Esophagus squamous epithelium (tissue), 4 donors: ENCODE measurements around the gene GOLGA8A.

Experiments used
- POLR2A ChIP-seq, 4 donors: fragments of 450-650 bp; IDR thresholded peaks; one replicate each; pipeline ENCODE4 v1.6.1; 2017; ENCODE audit warnings: antibody characterized with exemption in 4 of 4, mild to moderate bottlenecking in 4 of 4, moderate library complexity in 3 of 4
- TF ChIP-seq, protein P1 (sequence below), 6 experiments: fragments of 450-650 bp in 4 of 6; fragments of 200-600 bp in 2 of 6; sonication (generic) in 2 of 6; IDR thresholded peaks; one replicate each; pipeline ENCODE4 v1.5.1; 2016 to 2019; ENCODE audit warnings: antibody characterized with exemption in 6 of 6, mild to moderate bottlenecking in 4 of 6, moderate library complexity in 4 of 6

GRCh38 chr15:34470892-34471291 lies 33.3 kb upstream of the GOLGA8A start:
- TF ChIP-seq, protein P1, sequence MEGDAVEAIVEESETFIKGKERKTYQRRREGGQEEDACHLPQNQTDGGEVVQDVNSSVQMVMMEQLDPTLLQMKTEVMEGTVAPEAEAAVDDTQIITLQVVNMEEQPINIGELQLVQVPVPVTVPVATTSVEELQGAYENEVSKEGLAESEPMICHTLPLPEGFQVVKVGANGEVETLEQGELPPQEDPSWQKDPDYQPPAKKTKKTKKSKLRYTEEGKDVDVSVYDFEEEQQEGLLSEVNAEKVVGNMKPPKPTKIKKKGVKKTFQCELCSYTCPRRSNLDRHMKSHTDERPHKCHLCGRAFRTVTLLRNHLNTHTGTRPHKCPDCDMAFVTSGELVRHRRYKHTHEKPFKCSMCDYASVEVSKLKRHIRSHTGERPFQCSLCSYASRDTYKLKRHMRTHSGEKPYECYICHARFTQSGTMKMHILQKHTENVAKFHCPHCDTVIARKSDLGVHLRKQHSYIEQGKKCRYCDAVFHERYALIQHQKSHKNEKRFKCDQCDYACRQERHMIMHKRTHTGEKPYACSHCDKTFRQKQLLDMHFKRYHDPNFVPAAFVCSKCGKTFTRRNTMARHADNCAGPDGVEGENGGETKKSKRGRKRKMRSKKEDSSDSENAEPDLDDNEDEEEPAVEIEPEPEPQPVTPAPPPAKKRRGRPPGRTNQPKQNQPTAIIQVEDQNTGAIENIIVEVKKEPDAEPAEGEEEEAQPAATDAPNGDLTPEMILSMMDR (IDR thresholded peaks at IDR 0.05), result no peak
- no peak for TF ChIP-seq POLR2A (IDR thresholded peaks at IDR 0.05)
